ENCODE results near the gene MINDY2. TPM values are rescaled to one million over a fixed set of nuclear protein-coding genes. Genes with fewer than 3 reads are reported as not detected.

The MINDY2 gene
- total and polyA plus RNA-seq, 10 of the 15 experiments (the other 5 are each of a cell fraction or from before 2014, with no cell fraction given): 0.73 to 9.4 (median 3.3) TPM

- no peak for TF ChIP-seq POLR2AphosphoS2 (IDR thresholded peaks at IDR 0.05; ENCODE audit: low read depth, low read length)
- peak; percentile 85 for TF ChIP-seq NRF1 (conservative IDR thresholded peaks at IDR 0.05; ENCODE audit: low read depth, low read length)
- 0 out of 2 replicates have a peak, but pooled peaks have one; percentile 11 for TF ChIP-seq ELK1 (IDR thresholded peaks at IDR 0.05; ENCODE audit: low read depth, low read length)
- TF ChIP-seq, protein P1, sequence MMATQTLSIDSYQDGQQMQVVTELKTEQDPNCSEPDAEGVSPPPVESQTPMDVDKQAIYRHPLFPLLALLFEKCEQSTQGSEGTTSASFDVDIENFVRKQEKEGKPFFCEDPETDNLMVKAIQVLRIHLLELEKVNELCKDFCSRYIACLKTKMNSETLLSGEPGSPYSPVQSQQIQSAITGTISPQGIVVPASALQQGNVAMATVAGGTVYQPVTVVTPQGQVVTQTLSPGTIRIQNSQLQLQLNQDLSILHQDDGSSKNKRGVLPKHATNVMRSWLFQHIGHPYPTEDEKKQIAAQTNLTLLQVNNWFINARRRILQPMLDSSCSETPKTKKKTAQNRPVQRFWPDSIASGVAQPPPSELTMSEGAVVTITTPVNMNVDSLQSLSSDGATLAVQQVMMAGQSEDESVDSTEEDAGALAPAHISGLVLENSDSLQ (IDR thresholded peaks at IDR 0.05): no peak
- TF ChIP-seq, protein P2, sequence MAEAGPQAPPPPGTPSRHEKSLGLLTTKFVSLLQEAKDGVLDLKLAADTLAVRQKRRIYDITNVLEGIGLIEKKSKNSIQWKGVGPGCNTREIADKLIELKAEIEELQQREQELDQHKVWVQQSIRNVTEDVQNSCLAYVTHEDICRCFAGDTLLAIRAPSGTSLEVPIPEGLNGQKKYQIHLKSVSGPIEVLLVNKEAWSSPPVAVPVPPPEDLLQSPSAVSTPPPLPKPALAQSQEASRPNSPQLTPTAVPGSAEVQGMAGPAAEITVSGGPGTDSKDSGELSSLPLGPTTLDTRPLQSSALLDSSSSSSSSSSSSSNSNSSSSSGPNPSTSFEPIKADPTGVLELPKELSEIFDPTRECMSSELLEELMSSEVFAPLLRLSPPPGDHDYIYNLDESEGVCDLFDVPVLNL (IDR thresholded peaks at IDR 0.05; ENCODE audit: low read depth, low read length): no peak
- peak; percentile 55; the same call in 1 of the 2 replicates for TF ChIP-seq EED (IDR thresholded peaks at IDR 0.05; ENCODE audit: low read depth)
- TF ChIP-seq JUND (IDR thresholded peaks at IDR 0.05; ENCODE audit: low read depth, low read length): no peak
- TF ChIP-seq RUNX3 (IDR thresholded peaks at IDR 0.05; ENCODE audit: low read length): no peak
- TF ChIP-seq, protein P3, sequence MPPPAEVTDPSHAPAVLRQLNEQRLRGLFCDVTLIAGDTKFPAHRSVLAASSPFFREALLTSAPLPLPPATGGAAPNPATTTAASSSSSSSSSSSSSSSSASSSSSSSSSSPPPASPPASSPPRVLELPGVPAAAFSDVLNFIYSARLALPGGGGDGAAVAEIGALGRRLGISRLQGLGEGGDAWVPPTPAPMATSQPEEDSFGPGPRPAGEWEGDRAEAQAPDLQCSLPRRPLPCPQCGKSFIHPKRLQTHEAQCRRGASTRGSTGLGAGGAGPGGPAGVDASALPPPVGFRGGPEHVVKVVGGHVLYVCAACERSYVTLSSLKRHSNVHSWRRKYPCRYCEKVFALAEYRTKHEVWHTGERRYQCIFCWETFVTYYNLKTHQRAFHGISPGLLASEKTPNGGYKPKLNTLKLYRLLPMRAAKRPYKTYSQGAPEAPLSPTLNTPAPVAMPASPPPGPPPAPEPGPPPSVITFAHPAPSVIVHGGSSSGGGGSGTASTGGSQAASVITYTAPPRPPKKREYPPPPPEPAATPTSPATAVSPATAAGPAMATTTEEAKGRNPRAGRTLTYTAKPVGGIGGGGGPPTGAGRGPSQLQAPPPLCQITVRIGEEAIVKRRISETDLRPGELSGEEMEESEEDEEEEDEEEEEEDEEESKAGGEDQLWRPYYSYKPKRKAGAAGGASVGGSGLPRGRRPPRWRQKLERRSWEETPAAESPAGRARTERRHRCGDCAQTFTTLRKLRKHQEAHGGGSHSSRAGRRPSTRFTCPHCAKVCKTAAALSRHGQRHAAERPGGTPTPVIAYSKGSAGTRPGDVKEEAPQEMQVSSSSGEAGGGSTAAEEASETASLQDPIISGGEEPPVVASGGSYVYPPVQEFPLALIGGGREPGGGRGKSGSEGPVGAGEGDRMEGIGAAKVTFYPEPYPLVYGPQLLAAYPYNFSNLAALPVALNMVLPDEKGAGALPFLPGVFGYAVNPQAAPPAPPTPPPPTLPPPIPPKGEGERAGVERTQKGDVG (CRISPR knock-in tag; IDR thresholded peaks at IDR 0.05): no peak
- peak; percentile 33 for TF ChIP-seq RELA (IDR thresholded peaks at IDR 0.05; ENCODE audit: borderline replicate concordance, partially characterized antibody)
- no peak for TF ChIP-seq ATF7 (IDR thresholded peaks at IDR 0.05; ENCODE audit: low read depth)
- TF ChIP-seq ZBTB40 (IDR thresholded peaks at IDR 0.05; ENCODE audit: borderline replicate concordance): no peak
- TF ChIP-seq NFIC (IDR thresholded peaks at IDR 0.05; ENCODE audit: low read depth, low read length): no peak
- no peak for TF ChIP-seq BMI1 (IDR thresholded peaks at IDR 0.05; ENCODE audit: borderline replicate concordance)
- TF ChIP-seq YY1 (IDR thresholded peaks at IDR 0.05; ENCODE audit: low read depth, low read length): peak; percentile 14; the same call in 1 of the 2 replicates
- TF ChIP-seq RAD21 (IDR thresholded peaks at IDR 0.05; ENCODE audit: insufficient read depth, low read depth, low read length): no peak; the same call in 1 of the 2 replicates
Observed at GRCh38 chr15:58749532-58750337, 21.4 kb upstream of the MINDY2 start, which contains the start of gene ADAM10 (continued).

Measured in GM12878 (cell line).